HG03139 (cell line): ENCODE measurements around the gene SLC35E2B.
A peak's percentile ranks its signal among the peaks of the same experiment; 100 is the strongest.

ENCODE experiments used
- ATAC-seq: cut with Tn5 transposase; IDR thresholded peaks from one replicate; pipeline ENCODE4 v1.9.1; 2021; ENCODE audit not compliant: unreplicated experiment

SLC35E2B gene

DNA sequence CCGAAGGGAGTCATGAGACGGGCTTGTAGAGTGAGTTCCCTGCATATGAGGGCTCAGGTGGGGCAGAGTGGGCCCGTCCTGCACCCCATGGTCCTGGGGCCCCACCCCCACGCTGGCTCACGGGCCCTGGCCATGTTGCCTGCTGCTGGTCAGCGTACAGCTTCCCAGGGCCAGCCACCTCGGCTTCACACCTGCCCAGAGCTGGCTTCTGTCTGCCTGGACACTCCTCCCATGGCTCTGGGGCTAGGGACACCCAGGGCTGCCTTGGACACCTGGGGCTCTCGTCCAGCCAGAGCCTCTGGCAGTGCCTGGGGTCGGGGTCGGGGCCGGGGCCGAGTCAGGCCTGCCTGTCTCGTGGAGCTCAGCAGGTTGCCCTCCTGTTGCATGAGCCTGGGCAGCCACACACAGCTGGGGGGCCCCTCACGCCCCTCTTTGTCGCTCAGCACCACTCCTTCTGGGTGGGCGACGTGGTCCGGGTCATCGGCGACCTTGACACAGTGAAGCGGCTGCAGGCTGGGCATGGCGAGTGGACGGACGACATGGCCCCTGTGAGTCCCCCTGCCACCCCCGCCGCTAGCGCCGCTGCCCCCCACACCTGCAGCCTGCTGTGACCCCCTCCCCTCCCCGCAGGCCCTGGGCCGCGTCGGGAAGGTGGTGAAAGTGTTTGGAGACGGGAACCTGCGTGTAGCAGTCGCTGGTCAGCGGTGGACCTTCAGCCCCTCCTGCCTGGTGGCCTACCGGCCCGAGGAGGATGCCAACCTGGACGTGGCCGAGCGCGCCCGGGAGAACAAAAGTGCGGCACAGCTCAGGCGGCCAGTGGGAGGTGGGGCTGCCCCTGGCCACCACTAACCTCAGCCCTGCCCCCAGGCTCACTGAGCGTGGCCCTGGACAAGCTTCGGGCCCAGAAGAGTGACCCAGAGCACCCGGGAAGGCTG, 66.1 kb downstream of the SLC35E2B start:
- ATAC-seq: no peak

DNA sequence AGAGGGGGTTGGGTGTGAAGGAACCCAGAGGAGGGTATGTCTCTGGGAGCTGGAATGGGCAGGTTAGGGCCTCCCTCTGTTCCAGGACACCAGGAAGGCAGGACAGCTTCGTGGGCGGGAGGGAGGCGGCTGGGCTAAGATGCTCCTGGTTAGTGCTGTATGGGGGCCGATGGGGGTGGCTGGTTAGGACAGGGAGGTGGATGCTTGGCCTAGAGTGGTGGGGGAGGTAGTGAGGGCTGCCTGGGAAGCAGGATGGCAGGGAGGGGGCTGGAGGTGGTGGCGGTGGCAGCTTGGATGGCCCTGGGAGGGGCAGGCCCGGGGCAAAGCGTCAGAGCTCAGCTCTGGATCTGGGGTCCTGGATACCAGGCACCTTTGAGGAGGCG, 66.8 kb downstream of the SLC35E2B start:
- ATAC-seq: no peak

DNA sequence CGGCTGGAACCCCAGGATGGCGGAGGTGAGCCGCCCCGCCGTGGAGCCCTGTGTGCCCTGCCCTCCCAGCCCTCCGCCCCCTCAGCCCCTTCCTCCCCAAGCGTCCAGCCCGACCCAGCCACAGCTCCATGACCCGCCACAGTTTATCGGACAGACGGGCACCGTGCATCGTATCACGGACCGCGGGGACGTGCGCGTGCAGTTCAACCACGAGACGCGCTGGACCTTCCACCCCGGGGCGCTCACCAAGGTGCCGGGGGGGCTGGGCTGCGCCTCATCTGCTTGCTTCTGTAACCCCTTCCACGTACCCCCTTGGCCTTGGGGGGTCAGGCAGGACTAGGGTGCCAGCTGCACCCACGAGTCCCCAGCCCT, 67.2 kb downstream of the SLC35E2B start:
- ATAC-seq: no peak

DNA sequence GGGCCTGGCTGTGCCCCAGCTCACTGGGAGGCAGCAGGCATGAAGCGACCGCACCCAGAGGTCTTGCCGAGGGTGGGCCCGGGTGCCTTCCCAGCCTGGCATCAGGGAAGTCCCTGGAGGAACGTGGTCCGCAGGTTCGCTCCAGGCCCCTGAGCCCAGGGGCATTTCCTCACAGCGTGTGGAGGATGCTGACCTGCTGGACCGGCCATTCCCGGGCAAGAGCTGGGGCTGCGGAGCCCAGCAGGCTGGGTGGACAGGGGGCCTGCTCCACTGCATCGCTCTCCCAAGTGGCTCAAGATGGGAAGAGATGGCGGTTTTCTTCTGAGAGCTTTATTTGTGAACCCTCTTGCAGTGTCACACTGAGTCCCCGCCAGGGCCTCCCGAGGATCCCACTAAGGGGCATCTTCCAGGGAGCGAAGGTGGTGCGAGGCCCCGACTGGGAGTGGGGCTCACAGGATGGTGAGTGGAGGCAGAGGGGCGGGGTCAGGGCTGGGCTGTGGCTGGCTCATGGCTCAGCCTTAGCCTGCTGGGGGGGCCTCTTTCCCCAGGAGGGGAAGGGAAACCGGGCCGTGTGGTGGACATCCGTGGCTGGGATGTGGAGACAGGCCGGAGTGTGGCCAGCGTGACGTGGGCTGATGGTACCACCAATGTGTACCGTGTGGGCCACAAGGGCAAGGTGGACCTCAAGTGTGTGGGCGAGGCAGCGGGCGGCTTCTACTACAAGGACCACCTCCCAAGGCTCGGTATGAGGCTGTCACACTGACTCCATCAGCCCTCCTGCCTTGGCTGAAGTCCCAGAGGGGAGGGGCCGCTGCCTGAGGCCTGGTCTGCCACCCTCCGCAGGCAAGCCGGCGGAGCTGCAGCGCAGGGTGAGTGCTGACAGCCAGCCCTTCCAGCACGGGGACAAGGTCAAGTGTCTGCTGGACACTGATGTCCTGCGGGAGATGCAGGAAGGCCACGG, 67.9 kb downstream of the SLC35E2B start:
- ATAC-seq: no peak

DNA sequence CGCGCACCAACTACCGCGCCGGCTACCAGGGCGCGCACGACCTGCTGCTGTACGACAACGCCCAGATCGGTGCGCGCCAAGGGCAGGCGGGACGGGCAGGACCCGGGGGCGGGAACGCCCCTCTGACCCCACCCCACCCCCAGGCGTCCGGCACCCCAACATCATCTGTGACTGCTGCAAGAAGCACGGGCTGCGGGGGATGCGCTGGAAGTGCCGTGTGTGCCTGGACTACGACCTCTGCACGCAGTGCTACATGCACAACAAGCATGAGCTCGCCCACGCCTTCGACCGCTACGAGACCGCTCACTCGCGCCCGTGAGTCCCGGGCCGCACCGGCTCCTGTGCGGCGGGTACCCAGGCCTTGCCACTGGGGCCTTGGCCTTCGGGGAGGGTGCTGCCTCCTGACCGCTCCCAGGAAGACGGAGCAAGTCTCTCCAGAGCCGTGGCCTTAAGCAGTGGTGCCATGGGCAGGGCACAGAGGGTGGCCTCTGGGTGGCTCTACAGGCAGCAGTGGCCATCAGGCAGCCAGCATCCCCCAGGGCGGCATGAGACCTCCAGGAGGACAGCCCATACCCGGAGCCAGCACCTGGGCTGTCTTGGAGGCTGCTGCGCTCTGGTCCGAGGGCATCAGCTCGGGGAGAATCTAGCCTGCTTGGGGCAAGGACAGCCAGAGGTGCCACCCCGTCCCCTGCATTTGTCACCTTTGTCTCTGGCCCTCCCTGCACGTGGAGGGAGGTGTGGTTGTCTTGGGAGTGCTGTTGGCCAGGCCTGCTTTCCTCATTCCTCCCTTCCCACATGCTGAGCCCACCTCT, 68.8 kb downstream of the SLC35E2B start:
- no peak for ATAC-seq

DNA sequence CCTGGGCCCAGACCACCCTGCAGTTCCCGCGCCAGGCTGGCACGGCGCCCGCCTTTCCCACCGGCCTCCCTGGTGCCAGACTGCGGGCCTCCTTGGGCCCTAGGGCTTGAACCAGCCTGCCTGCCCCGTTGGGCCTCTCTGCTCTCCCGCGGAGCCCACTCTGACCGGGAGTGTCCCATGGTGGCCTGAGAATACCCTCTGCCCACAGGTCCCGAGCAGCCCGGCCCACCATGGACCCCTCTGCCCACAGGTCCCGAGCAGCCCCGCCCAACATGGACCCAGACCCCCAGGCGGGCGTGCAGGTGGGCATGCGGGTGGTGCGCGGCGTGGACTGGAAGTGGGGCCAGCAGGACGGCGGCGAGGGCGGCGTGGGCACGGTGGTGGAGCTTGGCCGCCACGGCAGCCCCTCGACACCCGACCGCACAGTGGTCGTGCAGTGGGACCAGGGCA, 69.4 kb downstream of the SLC35E2B start:
- no peak for ATAC-seq

DNA sequence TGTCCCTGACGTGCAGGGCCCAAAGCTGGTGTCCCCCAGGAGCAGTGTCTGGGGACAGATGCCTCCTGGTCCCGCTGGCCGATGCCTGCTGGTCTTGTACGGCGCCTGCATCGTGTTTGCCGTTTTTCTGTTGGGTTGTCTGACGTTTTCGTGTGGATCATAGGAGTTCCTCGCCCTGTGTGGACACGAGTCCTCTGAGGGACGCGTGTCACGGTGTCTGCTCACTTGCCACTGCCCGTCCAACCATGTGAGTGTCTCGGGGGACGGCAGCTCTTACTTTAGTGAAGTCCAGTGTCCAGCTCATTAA, 69.9 kb downstream of the SLC35E2B start:
- no peak for ATAC-seq

DNA sequence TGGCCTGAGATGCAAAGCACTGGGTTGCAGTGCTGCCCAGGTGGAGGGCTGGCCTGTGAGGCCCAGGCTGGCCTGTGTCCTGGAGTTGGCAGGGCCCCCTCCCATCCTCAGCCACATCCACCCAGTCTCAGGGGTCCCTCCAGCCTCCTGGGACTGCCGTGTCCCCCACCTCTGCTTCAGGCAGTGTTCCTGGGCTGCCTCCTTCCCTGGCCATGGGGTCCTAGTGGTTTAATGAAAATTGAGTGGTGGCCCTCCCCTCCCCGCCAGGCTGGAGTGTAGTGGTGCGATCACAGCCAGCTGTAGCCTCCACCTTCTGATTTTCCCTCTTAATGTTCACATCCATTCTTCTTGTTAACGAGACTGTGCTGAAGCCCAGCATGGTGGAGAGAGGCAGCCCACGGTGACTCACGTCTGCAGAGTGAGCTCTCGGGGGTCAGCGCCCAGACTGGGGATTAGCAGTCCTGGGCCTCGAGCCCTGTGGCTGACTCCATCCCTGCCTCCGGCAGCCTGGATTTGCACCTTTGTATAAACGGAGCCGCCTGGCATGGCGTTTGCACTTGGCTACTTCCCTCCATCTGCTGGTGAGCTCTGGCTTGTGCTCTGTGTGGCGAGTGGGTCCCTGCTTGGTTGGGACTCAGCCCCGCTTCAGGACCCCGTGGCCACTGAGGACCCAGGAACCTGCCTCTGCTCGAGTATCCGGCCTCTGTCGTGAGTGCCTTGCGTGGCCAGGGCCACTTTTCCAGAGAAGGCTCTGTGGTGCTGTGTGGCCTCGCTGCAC, 70.4 kb downstream of the SLC35E2B start:
- no peak for ATAC-seq

DNA sequence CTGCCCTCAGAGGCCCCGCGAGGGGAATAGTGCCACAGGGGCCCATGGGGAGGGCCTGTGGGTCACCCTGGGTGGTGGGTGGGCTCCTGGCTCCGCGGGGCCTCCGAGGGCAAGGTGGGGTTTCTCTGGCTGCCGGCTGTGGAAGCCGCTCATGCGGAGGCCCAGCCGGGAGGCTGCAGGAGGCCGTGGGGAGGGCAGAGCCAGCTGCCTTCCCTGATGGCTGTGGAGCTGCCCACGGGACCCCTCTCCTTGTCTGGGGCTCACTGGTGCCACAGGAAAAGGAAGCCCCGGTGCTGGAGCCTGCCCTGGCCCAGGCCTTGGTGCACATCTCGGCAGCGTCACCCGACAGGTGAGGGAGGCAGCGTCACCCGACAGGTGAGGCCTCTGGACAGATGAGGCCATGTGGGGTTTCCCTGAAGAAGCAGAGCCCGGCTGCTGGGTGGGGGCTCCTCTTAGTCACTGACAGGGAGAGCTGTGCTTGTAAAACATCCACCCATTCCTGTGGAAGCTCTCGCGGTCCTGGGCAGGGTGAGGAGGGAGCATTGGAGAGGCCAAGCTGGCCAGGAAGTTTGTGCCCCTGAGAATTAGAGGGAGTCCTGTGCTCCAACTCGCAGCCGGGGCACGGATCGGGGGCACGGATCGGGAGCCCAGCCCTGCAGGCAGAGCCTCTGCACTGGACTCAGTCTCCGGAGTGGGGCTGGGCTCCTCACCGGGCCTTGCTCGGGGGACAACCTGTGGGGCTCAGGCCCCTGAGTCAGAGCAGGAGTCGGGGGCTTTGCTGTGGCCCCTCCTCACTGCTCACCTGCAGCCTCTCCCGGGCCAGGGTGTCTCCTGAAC, 71.2 kb downstream of the SLC35E2B start:
- ATAC-seq: no peak

DNA sequence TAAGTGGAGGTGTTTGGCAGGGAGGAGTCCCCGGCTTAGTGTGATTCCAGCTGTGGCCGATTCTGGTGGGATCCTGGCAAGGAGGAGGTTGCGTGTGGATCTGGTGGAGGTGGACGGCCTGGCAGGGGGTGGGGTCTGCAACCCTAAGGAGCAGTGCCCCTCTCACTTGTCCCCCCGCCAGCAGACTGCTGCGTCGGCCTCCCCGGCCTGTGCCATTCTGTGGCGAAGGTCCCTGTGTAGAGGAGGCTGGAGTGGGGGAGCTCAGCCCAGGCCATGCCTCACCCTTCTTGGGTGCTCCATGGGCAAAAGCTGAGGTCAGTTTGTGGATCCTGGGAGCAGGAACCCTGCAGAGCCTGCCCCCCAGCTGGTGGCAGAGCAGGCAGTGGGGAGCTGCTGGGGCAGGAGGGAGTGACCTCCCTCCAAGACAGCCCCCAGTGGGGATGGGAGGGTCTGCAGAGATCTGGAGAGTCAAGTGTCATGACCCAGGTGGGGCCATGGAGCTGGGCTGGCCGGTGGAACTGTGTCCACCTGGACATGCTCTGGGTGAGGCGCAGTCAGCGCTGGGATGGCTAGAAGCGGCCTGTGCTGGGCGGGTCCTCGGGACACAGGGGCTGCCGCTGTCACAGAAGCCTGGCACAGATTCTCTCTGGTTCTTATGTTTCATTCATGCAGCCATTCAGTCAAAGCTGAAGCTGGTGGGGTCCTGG, 72.0 kb downstream of the SLC35E2B start:
- ATAC-seq: no peak

DNA sequence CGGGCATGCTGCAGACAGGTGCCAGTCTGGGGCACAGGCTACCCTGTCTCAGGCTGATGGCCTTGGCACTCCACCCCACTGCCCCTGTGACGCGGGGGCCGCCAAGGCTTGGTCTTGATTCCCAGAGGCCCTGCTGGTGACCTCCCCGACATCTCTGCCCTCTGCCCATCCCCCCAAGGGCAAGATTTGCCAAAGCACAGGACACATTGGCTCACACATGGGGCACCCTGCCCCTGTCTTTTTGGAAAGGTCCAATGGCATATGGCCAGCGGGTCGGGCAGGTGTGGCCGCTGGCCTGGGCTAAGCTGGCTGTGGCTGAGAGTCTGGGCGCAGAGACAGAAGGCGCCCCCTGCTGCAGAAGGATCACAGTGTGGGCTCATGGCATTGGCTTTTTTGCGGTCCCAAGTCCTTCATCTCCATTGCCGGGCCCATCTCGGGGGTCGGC, 72.7 kb downstream of the SLC35E2B start:
- ATAC-seq: no peak

DNA sequence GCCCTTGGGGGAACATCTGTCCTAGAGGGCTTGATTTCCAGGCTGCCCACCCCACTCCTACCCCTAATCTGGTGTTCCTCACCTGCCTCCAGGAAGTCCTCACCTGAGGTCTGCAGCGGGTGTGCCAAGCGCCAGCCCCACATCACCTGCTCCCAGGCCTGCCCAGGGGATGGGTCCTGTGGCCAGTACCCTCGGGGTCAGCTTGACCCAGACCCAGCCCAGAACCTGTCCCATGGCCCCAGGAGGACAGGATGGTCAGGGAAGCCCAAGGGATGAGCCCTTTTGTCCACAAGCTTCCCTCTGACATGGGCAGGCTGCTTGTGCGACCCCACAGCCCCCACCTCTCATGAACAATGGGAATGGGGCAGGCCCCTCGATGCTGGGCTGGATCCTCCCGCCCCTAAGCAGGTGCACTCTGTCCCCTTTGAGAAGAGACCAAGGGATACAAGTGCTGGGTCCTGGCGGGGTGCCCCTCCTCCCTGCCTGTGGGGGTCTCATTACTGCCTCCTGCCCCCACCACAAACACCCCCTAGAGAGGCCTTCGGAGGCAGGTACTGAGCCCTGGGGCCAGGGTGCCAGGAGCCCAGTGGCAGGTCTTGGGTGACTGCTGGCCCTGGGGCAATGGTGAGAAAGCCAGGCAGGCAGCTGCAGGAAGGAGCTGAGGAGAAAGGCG, 74.1 kb downstream of the SLC35E2B start:
- no peak for ATAC-seq

DNA sequence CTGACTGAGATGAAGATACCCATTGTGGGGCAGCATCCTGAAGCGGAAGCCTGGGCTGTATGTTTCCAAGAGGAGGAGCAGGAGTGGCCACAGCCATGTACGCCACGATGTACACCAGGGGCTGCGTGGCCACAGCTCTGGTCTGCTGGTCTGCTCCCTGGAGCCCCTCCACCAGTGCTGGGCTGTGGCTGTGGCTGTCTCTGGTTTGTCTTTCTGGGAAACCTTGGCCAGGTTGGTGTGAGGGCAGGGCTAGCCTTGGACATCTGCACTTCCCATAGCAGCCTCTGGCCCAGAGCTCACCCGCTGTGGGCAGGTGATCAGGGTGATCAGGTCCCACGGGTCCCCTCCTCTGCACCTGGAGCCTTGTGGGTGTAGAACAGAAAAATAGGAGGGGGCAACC, 74.7 kb downstream of the SLC35E2B start:
- no peak for ATAC-seq

DNA sequence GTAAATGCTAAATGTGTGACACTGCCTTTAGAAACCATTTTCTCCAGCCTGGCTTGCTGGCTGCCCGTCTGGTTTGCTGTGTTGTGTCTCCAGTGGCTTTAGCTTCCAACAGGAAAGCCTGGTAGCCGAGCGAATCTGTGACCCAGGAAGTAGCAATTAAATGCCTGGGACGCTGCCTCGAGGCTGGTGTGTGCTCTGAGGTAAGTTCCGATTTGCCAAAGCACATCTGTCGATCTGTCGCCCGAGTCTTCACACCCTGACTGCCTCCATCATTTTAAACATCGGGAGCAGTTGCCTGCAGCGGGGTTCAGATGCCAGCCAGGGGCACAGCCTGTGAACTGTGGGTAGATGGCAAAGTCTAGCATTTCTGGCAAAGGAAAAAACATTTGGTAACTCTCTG, 75.1 kb downstream of the SLC35E2B start:
- no peak for ATAC-seq

DNA sequence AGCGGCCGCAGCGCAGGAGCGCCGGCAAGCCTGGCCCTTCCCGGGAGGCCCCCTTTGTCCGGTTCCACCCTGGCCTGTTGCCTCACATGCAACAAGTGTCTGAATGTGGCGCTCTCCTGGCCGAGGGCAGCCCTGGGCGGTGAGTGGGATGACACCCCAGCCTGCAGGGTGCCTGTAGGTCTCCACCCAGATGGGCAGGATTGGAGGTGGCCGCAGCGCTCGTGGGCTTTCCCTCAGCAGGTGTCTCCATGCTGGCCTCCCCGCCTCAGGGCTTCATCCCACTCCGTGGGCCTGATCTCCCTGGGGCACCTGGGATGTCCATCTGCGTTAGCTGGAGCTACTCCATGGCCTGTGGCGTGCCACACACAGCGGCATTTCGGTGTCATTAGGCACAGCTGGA, 75.8 kb downstream of the SLC35E2B start:
- ATAC-seq: no peak

DNA sequence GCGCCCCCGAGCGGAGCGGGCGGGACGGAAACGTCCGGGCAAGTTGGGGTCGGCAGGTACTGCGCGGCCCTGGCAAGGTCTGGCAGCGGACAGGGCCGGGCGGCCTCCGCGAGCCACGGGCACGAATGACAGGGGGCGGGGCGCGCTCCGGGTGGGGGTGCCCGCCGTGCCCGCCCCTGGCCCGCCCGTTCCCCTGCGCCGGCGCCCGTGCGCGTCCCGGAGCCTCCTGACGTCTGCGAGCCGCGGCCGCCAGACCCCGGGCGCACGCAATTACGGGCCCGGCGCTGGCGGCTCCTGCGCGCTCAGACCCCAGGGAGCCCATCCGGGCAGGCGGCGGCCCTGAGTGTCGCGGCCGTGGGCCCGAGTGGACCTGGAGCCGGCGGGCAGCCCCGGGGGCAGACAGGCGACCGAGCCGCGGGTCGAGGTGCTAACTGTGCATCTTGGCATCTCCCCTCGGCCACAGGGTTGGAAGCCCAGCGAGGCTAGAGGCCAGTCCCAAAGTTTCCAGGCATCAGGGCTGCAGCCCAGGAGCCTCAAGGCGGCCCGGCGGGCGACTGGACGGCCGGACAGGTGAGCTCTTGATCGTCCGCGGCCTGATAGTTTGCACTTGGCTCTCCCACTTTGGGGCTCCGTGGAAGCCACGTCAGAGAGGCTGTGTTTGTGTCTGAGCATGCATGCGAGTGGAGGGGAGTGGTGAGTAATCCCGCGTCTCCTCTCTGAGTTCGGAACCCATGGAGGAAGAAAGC, 76.4 kb downstream of the SLC35E2B start:
- peak; percentile 22 for ATAC-seq

DNA sequence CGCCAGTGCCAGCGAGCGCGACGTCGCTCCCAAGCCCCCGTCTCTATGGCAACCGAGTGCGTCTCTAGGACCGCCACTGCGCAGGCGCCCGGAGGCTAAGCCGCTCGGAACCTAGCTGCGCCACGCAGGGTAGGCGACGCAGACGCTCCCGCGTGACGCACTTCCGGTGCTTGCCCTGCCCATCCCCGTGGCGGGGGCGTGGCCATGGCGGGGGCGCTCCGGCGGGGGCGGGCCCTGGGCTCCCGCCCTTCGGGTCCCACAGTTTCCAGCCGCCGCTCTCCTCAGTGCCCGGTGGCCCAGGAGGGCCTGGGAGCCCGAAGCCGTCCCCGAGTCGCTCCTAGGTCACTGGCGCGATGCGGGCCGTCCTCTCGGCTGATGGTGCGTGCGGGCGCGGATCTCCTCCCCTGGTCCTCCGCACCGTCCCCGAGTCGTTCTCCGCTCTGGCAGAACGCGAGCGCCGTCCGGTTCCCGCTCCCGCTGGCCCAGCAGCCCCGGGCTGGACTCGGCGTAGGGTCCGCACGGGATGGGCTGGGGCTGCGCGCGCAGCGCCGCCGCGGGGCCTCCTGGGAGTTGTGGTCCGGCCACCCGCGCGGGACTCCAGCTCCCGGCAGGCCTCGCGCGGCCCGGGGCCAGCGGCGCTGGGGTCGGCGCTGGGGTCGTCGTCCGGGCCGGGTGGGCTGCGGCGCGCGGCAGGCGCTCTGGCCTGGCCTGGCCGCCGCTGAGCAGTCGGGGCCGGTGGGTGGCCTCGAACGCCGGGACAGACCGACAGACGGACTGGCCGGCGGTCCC, 77.1 kb downstream of the SLC35E2B start, which contains the start of gene MIB2:
TSS of gene MIB2 (plus strand) at position 245 of the 789 bp plus-strand sequence. CDS start 7,953 bp downstream, outside the sequence.
- ATAC-seq: peak; percentile 79
